BJ (cell line): ENCODE measurements around the gene PFKL. TPM values are rescaled to one million over a fixed set of nuclear protein-coding genes. Genes with fewer than 3 reads are reported as not detected.

ENCODE experiments used
- CTCF ChIA-PET: fragments of 350-600 bp; formaldehyde crosslinking; extraction: SDS; loops from one replicate; lab custom pipeline; 2021; ENCODE audit warnings: antibody characterized with exemption, inconsistent platforms; lab: Yijun Ruan, JAX
- POLR2A ChIA-PET: fragments of 300-600 bp; sonication (Branson Sonifier 250); formaldehyde crosslinking; extraction: SDS; loops from one replicate; lab custom pipeline; 2021; ENCODE audit warnings: antibody characterized with exemption; lab: Charles Lee
- DNase-seq: peaks from one replicate; pipeline ENCODE4 v3.0.0-alpha.2; 2011; ENCODE audit warnings: low read depth
- H3K27me3 ChIP-seq: 2 replicates; pipeline ENCODE4 v1.6.0; 2011; ENCODE audit warnings: low read length; ENCODE audit not compliant: control insufficient read depth, insufficient read depth
- H3K36me3 ChIP-seq: 2 replicates; pipeline ENCODE4 v1.5.1; 2011; ENCODE audit warnings: low read length; ENCODE audit not compliant: control insufficient read depth, insufficient read depth
- H3K4me3 ChIP-seq: 2 replicates; pipeline ENCODE4 v1.5.1; 2011; ENCODE audit warnings: low read depth, mild to moderate bottlenecking, control low read depth, low read length
- polyA plus RNA-seq: library from polyadenylated mRNA; depleted of rRNA; stranded (reverse); fragments of >200 nt; gene quantifications from 2 replicates; pipeline ENCODE4 v1.2.3, GENCODE V29; 2011
- TF ChIP-seq, protein P1 (sequence below): IDR thresholded peaks from 2 replicates; pipeline ENCODE4 v1.5.1; 2011; ENCODE audit warnings: low read depth, mild to moderate bottlenecking, control low read depth, inconsistent platforms, low read length, moderate library complexity; ENCODE audit not compliant: insufficient read depth

Gene PFKL
- polyA plus RNA-seq, 1 experiment, result 152 TPM

DNA sequence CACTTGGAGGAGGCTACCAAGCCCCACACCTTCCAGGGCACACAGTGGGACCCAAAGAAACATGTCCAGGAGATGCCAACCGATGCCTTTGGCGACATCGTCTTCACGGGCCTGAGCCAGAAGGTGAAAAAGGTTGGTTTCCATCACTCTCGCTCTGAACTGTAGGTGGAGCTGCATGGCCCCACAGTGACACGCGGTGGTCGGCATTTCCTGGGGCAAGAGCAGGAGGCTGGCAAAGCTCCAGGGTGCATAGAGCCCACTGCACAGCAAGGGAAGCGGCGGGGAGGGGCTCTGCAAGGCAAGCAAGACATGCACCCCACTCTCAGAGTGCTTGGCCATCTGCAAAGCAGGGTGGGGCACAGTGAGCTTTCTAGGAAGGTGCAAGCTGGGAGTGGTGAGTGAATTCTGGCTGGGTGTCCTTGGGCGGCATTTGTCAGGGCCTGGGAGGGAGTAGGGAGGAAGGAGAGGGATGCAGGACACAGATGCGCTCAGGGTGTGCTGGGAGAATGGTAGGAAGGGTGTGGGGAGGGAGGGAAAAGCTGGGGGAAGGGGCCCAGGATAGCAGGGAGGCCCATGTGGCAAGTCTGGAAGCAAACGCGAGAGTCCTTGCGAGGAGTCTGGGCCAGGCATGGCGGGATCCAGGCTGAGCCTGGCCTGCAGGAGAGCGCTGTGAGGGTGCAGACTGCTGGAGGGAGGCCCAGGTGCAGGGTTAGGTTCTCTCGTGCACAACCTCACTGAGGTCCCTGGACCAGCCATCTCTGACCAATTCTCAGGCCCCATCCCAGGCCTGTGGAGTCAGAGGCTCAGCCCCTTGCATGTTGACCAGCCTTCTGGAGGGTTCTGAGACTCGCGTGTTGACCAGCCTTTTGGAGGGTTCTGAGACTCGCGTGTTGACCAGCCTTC, 64.5 kb downstream of the PFKL start:
- ChIA-PET POLR2A (no interaction called here), CTCF (no interaction called here)
- no peak for DNase-seq
- no peaks in the 10 kb centered on the region for H3K36me3 ChIP-seq
- TF ChIP-seq, protein P1, sequence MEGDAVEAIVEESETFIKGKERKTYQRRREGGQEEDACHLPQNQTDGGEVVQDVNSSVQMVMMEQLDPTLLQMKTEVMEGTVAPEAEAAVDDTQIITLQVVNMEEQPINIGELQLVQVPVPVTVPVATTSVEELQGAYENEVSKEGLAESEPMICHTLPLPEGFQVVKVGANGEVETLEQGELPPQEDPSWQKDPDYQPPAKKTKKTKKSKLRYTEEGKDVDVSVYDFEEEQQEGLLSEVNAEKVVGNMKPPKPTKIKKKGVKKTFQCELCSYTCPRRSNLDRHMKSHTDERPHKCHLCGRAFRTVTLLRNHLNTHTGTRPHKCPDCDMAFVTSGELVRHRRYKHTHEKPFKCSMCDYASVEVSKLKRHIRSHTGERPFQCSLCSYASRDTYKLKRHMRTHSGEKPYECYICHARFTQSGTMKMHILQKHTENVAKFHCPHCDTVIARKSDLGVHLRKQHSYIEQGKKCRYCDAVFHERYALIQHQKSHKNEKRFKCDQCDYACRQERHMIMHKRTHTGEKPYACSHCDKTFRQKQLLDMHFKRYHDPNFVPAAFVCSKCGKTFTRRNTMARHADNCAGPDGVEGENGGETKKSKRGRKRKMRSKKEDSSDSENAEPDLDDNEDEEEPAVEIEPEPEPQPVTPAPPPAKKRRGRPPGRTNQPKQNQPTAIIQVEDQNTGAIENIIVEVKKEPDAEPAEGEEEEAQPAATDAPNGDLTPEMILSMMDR, result no peak
- H3K4me3 ChIP-seq, result no peak overlapping the region
- H3K27me3 ChIP-seq, result no peaks in the 10 kb centered on the region

DNA sequence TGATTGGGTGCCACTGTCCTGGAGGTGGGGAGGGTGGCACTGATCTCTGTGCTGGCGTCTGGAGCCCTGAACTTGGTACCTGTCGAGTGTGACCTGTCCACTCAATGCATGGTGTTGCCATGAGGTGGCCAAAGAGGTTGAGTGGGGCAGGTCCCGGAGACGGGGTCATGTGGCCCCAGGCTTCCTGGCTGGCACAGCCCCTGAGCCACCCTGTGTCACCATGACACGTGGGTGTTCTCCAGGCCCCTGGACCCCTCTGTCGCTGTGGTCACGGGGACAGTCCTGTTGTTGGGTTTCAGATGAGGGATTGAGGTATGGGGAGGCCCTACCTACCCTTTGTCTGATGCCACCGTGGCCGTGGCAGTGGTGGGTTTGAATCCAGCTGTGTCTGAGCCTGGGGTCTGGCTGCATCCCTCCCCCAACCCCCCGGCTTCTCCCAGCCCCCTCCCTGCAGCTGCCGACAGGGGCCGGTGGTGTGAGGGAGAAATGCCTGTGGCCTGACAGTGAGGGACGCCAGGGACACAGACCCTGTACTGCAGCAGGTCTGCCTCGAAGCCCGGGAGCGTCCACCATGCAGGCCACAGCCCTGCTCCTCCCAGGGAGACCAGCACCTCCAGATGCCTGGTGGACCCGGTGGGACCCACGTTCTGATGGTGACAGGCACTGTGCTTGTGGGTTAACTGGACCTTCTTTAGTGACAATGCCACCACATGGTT, 65.6 kb downstream of the PFKL start:
- ChIA-PET CTCF (no interaction called here), POLR2A (no interaction called here)
- TF ChIP-seq, protein P1, result no peak
- no peak overlapping the region for H3K4me3 ChIP-seq
- no peaks in the 10 kb centered on the region for H3K36me3 ChIP-seq
- H3K27me3 ChIP-seq, result no peaks in the 10 kb centered on the region
- no peak for DNase-seq

DNA sequence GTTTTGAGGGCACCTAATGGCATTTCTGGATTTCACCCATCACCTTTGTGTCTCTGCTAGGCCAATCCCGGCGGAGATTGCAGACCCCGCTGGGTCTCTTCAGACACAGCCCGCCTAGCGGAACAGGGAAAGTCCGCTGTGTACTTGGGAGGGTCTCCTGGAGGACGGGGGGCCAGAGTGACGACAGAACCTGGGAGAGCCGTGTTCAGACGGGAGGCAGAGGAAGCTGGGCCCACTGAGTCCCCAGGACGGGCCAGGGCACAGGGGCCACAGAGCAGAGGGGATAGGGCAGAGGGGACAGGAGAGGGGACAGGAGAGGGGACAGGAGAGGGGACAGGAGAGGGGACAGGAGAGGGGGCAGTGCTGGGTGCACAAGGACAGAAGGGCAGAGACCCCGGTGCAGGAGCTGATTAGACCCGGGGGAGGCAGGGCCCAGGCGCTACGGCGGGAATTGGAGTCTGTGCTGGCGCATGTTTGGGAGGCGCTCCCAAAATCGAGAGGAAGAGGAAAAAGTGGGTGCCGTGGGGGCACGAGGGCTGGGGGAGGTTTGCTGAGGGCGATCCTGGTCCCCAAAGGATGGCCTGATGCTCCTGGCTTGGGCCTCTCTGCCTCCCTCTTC, 66.2 kb downstream of the PFKL start:
- CTCF ChIA-PET, result no interaction called here
- no peak for DNase-seq
- POLR2A ChIA-PET, result no interaction called here

DNA sequence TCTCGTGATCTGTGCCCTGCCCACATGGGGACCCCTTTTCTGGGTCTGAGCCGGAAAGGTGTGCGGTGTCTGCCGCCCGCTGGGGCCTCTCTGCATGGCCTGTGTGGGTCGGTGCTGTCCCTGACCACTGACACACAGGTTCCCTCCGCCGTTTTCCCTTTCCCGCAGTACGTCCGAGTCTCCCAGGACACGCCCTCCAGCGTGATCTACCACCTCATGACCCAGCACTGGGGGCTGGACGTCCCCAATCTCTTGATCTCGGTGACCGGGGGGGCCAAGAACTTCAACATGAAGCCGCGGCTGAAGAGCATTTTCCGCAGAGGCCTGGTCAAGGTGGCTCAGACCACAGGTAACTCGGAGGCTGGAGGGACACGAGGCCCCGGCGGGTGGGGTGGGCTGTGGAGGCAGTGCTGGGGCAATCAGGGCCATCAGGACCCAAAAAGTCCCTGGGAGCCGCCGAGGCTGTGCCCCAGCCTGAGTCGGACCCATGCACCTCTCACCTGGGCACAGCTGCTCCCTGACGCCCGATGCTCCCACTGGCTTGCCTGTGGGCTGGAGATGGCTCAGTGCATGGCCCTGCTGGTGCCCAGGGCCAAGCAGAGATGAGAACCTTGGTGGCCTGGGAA, 66.8 kb downstream of the PFKL start:
- ChIA-PET CTCF (interaction anchor here (0.8 kb wide), 1 partner anchor 13 kb away, joined by 3 read pairs; the partner anchor contains the start of gene TRPM2), POLR2A (no interaction called here)
- no peak for DNase-seq
- Histone ChIP-seq H3K27me3 (no peaks in the 10 kb centered on the region), H3K36me3 (no peaks in the 10 kb centered on the region), H3K4me3 (no peak overlapping the region)
- TF ChIP-seq, protein P1, result no peak

More for the DNA sequence above, 66.2 kb downstream of the PFKL start:
- TF ChIP-seq, protein P1, result no peak
- Histone ChIP-seq H3K4me3 (no peak overlapping the region), H3K36me3 (no peaks in the 10 kb centered on the region), H3K27me3 (no peaks in the 10 kb centered on the region)
